OCI-LY1 (cell line): ENCODE data around the gene C3orf18.

Experiments used
- H2AFZ ChIP-seq: fragments of 200-600 bp; sonication (generic), shearing (Covaris generic); 2 replicates; pipeline ENCODE4 v1.6.0; 2014; ENCODE audit warnings: antibody characterized with exemption, mild to moderate bottlenecking, low read length
- H3F3A ChIP-seq: fragments of 200-600 bp; sonication (generic), shearing (Covaris generic); 2 replicates; pipeline ENCODE4 v1.6.0; 2014; ENCODE audit warnings: mild to moderate bottlenecking, antibody characterized with exemption, low read length, moderate library complexity; ENCODE audit not compliant: insufficient read depth
- H3K27ac ChIP-seq: fragments of 200-600 bp; sonication (generic); 2 replicates; pipeline ENCODE4 v1.5.1; 2014; ENCODE audit warnings: low read length, mixed run types, mild to moderate bottlenecking, low read depth; ENCODE audit not compliant: poor library complexity, severe bottlenecking
- H3K27me3 ChIP-seq: fragments of 200-600 bp; sonication (generic); 2 replicates; pipeline ENCODE4 v1.6.0; 2014; ENCODE audit warnings: antibody characterized with exemption, mild to moderate bottlenecking, low read length, moderate library complexity; ENCODE audit not compliant: insufficient read depth
- H3K36me3 ChIP-seq: fragments of 200-600 bp; sonication (generic); 2 replicates; pipeline ENCODE4 v1.6.1; 2014; ENCODE audit warnings: mild to moderate bottlenecking, antibody characterized with exemption, low read length, moderate library complexity, mixed read lengths; ENCODE audit not compliant: insufficient read depth
- H3K4me1 ChIP-seq: fragments of 200-600 bp; sonication (generic); 2 replicates; pipeline ENCODE4 v1.5.1; 2014; ENCODE audit warnings: mild to moderate bottlenecking, low read length, moderate library complexity; ENCODE audit not compliant: insufficient read depth, severe bottlenecking
- H3K4me2 ChIP-seq: fragments of 200-600 bp; sonication (generic), shearing (Covaris generic); 2 replicates; pipeline ENCODE4 v1.6.1; 2014; ENCODE audit warnings: low read length
- H3K4me3 ChIP-seq: fragments of 200-600 bp; sonication (generic); 2 replicates; pipeline ENCODE4 v1.5.1; 2014; ENCODE audit warnings: low read length, low read depth, mild to moderate bottlenecking, mixed read lengths; ENCODE audit not compliant: poor library complexity, severe bottlenecking
- H3K79me2 ChIP-seq: fragments of 200-600 bp; shearing (Covaris generic); 2 replicates; pipeline ENCODE4 v1.6.1; 2016; ENCODE audit warnings: mixed run types, low read length, mixed read lengths; ENCODE audit not compliant: insufficient read depth
- H3K9ac ChIP-seq: fragments of 200-600 bp; sonication (generic), shearing (Covaris generic); 2 replicates; pipeline ENCODE4 v1.6.1; 2014; ENCODE audit warnings: mild to moderate bottlenecking, low read length, mixed read lengths
- H3K9me2 ChIP-seq: fragments of 200-600 bp; sonication (generic), shearing (Covaris generic); 2 replicates; pipeline ENCODE4 v1.6.1; 2014; ENCODE audit warnings: low read depth, mild to moderate bottlenecking, low read length, mixed read lengths
- H3K9me3 ChIP-seq: fragments of 200-600 bp; shearing (Covaris generic); 2 replicates; pipeline ENCODE4 v1.6.1; 2014; ENCODE audit warnings: low read length, mixed read lengths
- H4K20me1 ChIP-seq: fragments of 200-600 bp; sonication (generic), shearing (Covaris generic); 2 replicates; pipeline ENCODE4 v1.6.0; 2016; ENCODE audit warnings: mild to moderate bottlenecking, low read length; ENCODE audit not compliant: insufficient read depth
- EZH2 ChIP-seq: fragments of 200-600 bp; sonication (generic), shearing (Covaris generic); IDR thresholded peaks from 2 replicates; pipeline ENCODE4 v1.8.0; 2017; ENCODE audit warnings: borderline replicate concordance, mixed run types, mild to moderate bottlenecking, antibody characterized with exemption, low read length, moderate library complexity, mixed read lengths
- TF ChIP-seq, protein P1 (sequence below): fragments of 200-600 bp; sonication (generic), shearing (Covaris generic); IDR thresholded peaks from 2 replicates; pipeline ENCODE4 v1.5.1; 2017; ENCODE audit warnings: mild to moderate bottlenecking, antibody characterized with exemption, low read length, moderate library complexity, mixed read lengths

Gene C3orf18

DNA sequence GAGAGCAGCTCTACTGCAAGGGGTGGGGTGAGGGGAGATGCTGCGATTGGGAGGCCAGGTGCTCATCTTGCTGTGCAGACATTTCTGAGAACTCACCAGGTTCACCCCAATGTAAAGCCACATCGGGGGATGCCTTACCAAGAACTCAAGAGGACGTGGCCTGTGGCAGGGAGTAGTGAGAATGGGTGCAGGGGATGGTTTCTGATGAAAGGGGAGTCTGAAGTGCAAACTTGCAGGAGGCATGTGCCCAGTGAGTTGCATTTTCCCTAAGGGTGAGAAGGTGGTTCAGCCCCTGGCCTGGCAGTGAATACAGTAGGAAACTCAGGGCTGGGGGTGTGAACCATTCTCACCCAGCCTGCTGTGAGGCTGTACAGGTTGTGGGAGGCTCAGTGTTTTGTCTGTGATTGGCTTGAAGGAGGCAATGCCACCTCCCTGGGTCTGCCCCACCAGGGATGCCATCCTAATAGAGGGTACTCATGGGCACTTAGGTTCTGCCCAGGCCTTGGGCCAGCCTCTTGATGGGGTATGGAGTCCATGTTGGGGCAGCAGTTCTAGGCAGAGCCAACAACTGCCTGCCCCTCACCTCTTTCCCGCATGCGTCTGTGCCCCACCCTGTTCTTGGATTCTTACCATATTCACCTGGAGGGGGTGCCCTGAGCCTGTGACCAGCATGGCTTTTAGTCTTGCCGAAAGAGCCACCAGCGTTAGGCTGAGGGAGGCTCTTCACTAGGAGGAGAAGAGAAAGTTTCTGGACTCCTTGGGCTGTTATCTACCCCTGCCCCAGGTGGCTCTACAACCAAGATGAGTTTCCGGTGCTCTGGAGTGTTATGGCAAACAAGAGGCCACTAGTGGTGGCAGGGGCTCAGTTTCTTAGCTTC is 6.3 kb upstream of the C3orf18 start:
- Histone ChIP-seq H3K27ac (no peak overlapping the region), H3K36me3 (no peaks in the 10 kb centered on the region), H3K9me2 (no peaks in the 10 kb centered on the region), H3K4me3 (no peak overlapping the region), H3F3A (no peaks in the 10 kb centered on the region), H3K79me2 (no peaks in the 10 kb centered on the region), H3K4me2 (no peak overlapping the region), H2AFZ (no peak overlapping the region), H3K4me1 (peaks cover 9% of the 10 kb centered on the region), H3K9ac (no peak overlapping the region), H3K9me3 (no peaks in the 10 kb centered on the region), H4K20me1 (no peaks in the 10 kb centered on the region), H3K27me3 (no peaks in the 10 kb centered on the region)
- TF ChIP-seq EZH2 = no peak
- TF ChIP-seq, protein P1, sequence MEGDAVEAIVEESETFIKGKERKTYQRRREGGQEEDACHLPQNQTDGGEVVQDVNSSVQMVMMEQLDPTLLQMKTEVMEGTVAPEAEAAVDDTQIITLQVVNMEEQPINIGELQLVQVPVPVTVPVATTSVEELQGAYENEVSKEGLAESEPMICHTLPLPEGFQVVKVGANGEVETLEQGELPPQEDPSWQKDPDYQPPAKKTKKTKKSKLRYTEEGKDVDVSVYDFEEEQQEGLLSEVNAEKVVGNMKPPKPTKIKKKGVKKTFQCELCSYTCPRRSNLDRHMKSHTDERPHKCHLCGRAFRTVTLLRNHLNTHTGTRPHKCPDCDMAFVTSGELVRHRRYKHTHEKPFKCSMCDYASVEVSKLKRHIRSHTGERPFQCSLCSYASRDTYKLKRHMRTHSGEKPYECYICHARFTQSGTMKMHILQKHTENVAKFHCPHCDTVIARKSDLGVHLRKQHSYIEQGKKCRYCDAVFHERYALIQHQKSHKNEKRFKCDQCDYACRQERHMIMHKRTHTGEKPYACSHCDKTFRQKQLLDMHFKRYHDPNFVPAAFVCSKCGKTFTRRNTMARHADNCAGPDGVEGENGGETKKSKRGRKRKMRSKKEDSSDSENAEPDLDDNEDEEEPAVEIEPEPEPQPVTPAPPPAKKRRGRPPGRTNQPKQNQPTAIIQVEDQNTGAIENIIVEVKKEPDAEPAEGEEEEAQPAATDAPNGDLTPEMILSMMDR = no peak

DNA sequence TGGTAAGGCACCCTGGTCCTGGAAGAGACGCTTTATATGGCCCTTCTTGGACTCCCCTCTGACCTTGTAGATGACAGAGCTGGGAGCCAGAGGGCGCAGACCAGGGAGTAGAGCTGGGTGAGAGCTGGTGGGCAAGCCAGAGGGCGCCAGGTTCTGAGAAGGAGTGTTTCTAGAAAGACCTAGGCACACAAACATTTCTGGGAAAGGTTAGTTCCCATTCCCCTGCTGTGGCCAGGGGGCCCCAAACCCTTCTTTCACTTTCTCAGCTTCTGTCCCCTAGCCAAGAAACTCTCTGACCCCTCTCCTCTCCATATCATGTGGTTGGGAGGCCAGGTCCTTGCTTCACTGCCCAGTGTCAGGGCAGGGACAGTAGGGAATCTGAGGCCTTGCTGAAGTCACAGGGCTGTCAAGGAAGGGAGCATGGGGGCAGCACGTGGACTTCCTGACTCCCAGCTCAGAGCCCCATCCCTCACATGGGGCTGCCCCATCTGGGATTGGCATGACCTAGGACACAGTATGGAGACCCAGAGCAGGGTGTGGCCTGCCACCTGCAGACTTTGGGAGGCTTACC is 5.3 kb upstream of the C3orf18 start:
- Histone ChIP-seq H3K9me2 (no peaks in the 10 kb centered on the region), H3K4me2 (no peak overlapping the region), H3K79me2 (no peaks in the 10 kb centered on the region), H3F3A (no peaks in the 10 kb centered on the region), H3K4me3 (no peak overlapping the region), H3K36me3 (no peaks in the 10 kb centered on the region), H3K9ac (no peak overlapping the region), H2AFZ (no peak overlapping the region), H4K20me1 (no peaks in the 10 kb centered on the region), H3K27me3 (no peaks in the 10 kb centered on the region), H3K4me1 (peaks cover 19% of the 10 kb centered on the region), H3K27ac (no peak overlapping the region), H3K9me3 (no peaks in the 10 kb centered on the region)
- TF ChIP-seq, protein P1 = no peak
- TF ChIP-seq EZH2 = no peak

DNA sequence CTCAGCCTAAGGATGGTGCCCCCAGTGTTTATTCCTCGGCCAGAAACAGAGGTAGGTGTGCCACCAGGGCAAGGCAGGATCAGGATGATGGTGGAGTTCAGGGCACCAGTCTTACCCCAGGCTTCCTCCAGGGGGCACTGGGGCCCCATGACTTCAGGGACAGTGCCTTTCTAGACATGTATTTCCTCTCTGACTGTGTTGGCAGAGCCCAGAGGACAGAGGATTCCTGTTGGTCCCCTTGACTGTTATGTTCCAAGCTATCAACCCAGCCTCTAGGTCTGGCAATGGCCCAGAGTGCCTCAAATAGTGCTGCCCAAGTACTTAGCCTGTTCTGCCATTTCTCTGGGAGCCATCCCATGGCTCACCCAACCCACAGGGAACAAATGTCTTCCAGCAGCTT is 4.6 kb upstream of the C3orf18 start:
- H3K36me3 ChIP-seq = no peaks in the 10 kb centered on the region
- no peaks in the 10 kb centered on the region for H3K79me2 ChIP-seq
- H3K27ac ChIP-seq = no peak overlapping the region
- H3K9me3 ChIP-seq = no peaks in the 10 kb centered on the region
- H2AFZ ChIP-seq = no peak overlapping the region
- H4K20me1 ChIP-seq = no peaks in the 10 kb centered on the region
- H3K9ac ChIP-seq = no peak overlapping the region
- H3K27me3 ChIP-seq = no peaks in the 10 kb centered on the region
- H3K4me2 ChIP-seq = no peak overlapping the region
- H3K9me2 ChIP-seq = no peaks in the 10 kb centered on the region
- H3F3A ChIP-seq = no peaks in the 10 kb centered on the region
- H3K4me3 ChIP-seq = no peak overlapping the region
- TF ChIP-seq, protein P1 = peak; percentile 74
- TF ChIP-seq EZH2 = no peak
- peaks cover 24% of the 10 kb centered on the region for H3K4me1 ChIP-seq
